Measurements from ENCODE around the gene METTL4.

METTL4 gene

GRCh38 chr18:2571200-2572170, at the start of gene METTL4, which contains the start of gene NDC80:
METTL4 (minus strand) TSS chr18:2571505; CDS start chr18:2567216, 4,289 bp downstream.
NDC80 (plus strand) TSS chr18:2571557; CDS start chr18:2572986, 1,429 bp downstream.
- peak; percentile 47 to 58 for DNase-seq (ENCODE audit: low read depth in 2 of 2)

DNA sequence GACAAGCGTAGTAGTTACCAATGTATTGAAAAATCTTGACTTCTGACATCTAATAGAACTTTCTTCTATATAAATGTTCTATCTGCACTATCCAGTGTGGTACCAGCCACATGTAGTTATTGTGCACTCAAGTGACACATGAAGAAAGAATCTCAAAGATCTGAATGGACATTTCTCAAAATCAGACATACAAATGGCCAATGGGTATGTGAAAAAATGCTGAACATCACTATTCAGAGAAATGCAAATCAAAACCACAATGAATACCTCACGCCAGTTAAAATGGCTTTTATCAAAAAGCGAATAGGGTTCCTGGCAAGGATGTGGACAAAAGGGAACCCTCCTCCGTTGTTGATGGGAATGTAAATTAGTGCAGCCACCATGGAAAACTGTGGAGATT, 46.7 kb upstream of the METTL4 start:
- no peak for DNase-seq (ENCODE audit: low read depth in 2 of 2)

GRCh38 chr18:2617401-2617998, 46.2 kb upstream of the METTL4 start:
- DNase-seq (ENCODE audit: low read depth in 2 of 2), result no peak

DNA sequence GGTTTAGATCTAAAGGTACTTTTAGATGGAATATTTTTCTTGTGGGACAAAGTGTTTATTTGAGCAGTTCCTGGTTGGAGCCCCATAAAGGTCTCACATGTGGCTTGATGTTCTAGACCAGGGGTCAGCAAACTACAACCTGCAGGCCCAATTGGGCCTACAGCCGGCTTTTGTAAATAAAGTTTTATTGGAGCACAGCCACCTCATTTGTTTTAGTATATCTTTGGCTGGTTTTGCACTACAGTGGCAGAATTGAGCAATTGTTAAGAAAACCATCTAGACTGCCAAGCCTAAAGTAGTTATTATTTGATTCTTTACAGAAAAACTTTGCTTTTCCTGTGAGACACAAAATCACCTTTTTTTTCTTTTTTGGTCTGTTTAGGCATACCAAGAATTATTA, 41.7 kb upstream of the METTL4 start:
- no peak for DNase-seq (ENCODE audit: low read depth in 2 of 2)

DNA sequence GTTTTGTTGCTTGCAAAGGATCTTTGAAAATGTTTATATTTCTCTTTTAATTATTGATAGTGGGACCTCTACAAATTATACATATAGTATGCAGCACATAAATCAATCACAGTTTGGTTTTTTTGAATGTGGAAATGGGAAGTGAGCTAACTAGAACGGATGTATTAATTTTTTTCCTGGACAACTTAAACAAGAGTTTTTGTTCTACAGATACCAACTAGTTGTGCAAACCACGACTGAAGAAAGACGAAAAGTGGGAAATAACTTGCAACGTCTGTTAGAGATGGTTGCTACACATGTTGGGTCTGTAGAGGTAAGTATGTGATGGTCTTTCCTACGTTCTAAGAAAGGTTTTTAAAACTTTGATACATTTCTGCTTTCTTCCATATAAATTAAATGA, 39.2 kb upstream of the METTL4 start:
- DNase-seq (ENCODE audit: low read depth in 2 of 2), result no peak

- no peak for DNase-seq (ENCODE audit: low read depth in 2 of 2)
Observed at GRCh38 chr18:2609604-2610003, 38.3 kb upstream of the METTL4 start.

GRCh38 chr18:2606335-2606734, 35.0 kb upstream of the METTL4 start:
- no peak for DNase-seq (ENCODE audit: low read depth in 2 of 2)

- no peak for DNase-seq (ENCODE audit: low read depth in 2 of 2)
Observed at GRCh38 chr18:2602844-2603243, 31.5 kb upstream of the METTL4 start.

DNA sequence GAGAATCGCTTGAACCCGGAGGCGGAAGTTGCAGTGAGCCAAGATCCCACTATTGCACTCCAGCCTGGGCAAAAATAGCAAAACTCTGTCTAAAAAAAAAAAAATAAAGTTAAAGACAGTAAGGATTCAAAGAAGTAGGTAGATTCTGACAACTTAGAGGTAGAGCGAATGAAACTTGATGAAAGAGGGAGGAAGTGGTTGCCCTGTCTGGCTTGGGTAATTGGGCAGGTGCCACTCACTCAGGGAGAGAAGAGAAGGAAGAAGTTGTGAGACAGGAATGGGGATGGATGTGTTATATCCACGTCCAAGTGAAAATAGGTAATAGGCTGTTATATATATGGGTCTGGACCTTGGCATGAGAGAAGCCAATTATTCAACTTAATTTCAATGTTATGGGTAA, 26.3 kb upstream of the METTL4 start:
- no peak for DNase-seq (ENCODE audit: low read depth in 2 of 2)

DNA sequence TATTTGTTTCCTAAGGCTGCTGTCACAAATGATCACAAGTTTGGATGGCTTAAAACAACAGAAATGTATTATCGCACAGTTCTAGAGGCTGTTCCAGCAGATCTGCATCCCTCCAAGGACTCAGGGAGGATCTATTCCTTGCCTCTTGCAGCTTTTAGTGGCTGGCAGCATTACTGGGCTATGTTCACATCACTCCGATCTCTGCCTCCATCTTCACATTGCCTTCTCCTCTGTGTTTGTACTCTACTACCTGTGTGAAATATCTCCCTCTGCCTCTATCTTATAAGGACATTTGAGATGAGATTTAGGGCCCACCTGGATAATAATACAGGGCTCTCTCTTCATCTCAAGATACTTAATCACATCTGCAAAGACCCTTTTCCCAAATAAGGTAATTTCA, 19.0 kb upstream of the METTL4 start:
- DNase-seq (ENCODE audit: low read depth in 2 of 2), result no peak

DNA sequence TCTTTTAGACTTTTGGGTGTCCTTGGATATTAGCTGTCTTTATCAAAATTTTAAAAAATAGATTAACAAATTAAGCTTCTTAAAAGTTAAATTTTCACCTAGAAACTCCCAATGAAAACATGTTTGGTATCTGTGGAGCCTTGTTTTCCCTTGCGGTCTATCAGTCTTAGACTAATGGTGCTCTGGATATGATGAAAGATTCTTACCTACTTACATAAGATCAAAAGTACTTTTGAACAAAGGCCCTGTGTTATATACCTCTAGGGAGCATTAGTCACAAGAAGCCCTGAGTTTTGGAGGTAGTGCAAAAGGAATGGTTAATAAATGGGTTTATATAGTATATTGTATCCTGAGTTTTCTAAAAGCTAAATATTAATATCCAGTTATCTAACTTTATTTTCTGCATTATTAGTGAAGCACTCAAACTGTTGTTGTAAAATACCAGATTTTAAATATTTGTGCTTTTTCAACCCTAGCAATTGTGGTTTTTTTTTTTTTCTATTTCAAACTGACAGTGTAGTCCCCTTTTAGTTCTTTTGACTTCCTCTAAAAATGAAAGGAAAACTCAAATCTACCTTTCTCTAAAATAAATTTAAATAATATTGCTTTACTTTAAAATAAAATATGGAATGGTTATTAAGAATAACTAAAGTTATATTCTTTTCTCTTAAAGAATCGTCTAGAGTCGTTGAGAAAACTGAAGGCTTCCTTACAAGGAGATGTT, 18.2 kb upstream of the METTL4 start:
- DNase-seq (ENCODE audit: low read depth in 2 of 2), result no peak

DNA sequence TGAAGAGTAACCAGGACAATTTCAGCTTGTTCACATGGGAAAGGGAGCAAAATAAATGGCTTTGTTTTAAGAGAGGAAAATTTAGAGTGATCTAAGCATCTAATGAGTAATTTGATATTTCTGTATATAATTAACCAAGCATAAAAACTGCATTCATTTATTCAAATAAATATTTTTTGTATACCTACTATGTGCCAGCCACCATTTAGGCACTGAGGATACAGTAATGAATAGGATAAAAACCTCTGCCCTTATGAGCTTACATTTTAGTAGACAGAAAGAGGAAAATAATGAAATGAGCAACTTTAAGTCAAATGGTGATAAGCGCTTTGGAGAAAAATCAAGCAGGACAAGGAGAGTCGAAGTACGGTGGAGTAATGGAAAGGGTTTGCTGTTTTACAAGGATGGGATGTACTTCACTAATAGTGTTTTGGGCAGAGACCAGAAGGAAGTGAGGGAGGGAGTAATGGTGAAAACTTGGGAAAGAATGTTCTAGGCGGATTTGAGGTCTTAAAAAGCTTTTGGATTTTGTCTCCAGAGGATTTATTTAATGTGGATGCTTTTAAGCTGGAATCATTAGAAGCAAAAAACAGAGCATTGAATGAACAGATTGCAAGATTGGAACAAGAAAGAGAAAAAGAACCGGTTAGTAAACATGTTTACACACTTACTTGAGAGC, 17.5 kb upstream of the METTL4 start:
- DNase-seq (ENCODE audit: low read depth in 2 of 2), result no peak

- no peak for DNase-seq (ENCODE audit: low read depth in 2 of 2)
Observed at GRCh38 chr18:2587788-2588187, 16.5 kb upstream of the METTL4 start.

- no peak for DNase-seq (ENCODE audit: low read depth in 2 of 2)
Observed at GRCh38 chr18:2573408-2573807, 2.1 kb upstream of the METTL4 start.

DNA sequence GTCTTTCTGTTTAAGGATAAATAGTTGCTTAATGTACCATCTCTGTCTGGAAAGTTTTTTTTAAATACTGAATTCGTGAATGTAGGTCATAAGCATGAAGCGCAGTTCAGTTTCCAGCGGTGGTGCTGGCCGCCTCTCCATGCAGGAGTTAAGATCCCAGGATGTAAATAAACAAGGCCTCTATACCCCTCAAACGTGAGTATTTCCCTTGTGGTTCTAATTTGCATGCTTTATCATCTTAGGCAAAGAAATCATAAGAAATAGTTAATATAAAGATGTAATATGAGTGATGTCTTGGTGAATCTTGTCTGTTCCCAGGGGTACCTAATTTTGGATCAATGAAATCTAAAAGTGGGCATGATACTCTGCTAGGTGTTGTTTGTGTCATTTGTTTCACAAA, 1.6 kb upstream of the METTL4 start:
- DNase-seq (ENCODE audit: low read depth in 2 of 2), result no peak

DNA sequence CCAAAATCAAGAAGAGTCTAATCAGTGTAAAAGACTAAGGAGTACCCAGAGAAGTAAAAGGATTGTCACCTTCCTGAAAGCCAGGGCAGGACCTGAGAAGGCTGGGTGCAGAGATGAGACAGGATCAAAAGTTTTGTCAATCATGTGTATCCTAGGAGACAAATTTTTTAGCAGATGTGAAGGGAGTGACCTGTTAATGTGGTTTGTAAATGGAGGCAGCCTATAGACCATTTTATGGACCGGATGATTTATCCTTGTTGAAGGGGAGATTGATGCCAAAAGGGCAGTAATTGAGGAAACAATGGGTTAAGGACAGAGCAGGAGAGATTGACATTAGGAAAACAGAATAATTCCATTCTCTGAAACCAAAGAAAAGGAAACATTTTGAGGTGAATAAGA, 865 bp upstream of the METTL4 start:
- DNase-seq (ENCODE audit: low read depth in 2 of 2), result no peak

DNA sequence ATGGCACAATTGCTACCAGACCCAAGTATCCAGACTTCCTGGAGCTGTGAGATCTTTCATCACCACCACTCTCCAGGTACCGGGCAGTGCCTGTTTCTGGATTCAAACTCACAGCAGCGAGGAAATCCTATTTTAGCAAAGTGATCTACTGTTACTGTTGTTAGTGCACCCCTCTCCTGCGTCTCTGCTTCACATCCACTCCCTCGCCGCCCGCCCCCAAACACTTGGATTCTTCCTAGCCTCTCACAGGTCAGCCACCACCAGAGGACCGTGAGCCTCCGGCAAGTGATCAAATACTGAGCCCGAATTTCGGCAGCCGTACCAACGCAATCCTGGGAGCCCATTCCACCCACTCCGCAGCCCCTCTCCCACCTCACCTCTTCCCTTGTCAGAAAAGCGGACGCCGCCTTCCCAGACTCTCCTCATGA, 519 bp downstream of the METTL4 start:
- DNase-seq (ENCODE audit: low read depth in 2 of 2), result peak in 1 of 2 donors; percentile 18

- DNase-seq (ENCODE audit: low read depth in 2 of 2), result no peak
Observed at GRCh38 chr18:2569338-2570207, 1.7 kb downstream of the METTL4 start.

GRCh38 chr18:2568605-2569004, 2.7 kb downstream of the METTL4 start:
- no peak for DNase-seq (ENCODE audit: low read depth in 2 of 2)

DNA sequence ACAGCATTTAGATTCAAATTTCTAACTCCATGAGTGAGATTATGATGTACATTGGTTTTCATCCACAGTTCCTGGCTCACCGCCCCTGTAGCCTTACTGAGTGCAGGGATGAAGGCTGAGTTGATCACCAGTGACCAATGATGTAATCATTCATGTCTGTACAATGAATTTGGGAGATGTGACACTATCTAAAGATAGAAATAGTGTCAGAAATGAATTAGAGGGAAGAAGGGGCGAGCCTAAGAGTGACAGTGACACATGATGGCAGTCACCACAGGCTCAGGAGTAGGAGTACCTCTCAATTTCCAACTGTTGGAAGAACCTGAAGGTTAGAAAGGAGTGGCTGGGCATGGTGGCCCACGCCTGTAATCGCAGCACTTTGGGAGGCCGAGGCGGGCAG, 3.2 kb downstream of the METTL4 start:
- DNase-seq (ENCODE audit: low read depth in 2 of 2), result no peak

GRCh38 chr18:2564373-2564772, 6.9 kb downstream of the METTL4 start:
- no peak for DNase-seq (ENCODE audit: low read depth in 2 of 2)
